ENCODE results near the gene CEL. TPM values are rescaled to one million over a fixed set of nuclear protein-coding genes. Genes with fewer than 3 reads are reported as not detected.
"Not testable (repeated sequence)": the region's sequence is repeated elsewhere in the genome, so short reads cannot be mapped to it uniquely, and the experiment has no call there.

CEL gene
- total and polyA plus RNA-seq, 10 donors = 0.46 to 5.3 (median 0.72) TPM; not detected in 2

- WGBS, 5 donors = 86 to 94% (median 90%) methylated on average over 25 of the region's 25 CpGs
- H3K36me3 ChIP-seq = peaks cover under 1 to 65% (median 16%) of the 10 kb centered on the region in 6 donors
- DNase-seq = peak; percentile 24
- no peak overlapping the region for H3K27ac ChIP-seq
- no peaks in the 10 kb centered on the region for H3K27me3 ChIP-seq (replicated peaks in 1 of 7)
- H3K4me1 ChIP-seq = peaks cover 0 to 48% (median 20%) of the 10 kb centered on the region in 6 donors
- no peak overlapping the region for H3K4me3 ChIP-seq
- no peaks in the 10 kb centered on the region for H3K9me3 ChIP-seq
- intact Hi-C loops (cut with DNase I; ENCODE audit: low total_unique reads) = no loop called here
- TF ChIP-seq POLR2AphosphoS5 (IDR thresholded peaks at IDR 0.05) (no peak), CTCF (IDR thresholded peaks at IDR 0.05 in 8 of 11, conservative IDR thresholded peaks at IDR 0.05 in 3 of 11) (no peak), POLR2A (IDR thresholded peaks at IDR 0.05) (no peak)
Observed at GRCh38 chr9:133037775-133038515, 23.8 kb upstream of the CEL start.

DNA sequence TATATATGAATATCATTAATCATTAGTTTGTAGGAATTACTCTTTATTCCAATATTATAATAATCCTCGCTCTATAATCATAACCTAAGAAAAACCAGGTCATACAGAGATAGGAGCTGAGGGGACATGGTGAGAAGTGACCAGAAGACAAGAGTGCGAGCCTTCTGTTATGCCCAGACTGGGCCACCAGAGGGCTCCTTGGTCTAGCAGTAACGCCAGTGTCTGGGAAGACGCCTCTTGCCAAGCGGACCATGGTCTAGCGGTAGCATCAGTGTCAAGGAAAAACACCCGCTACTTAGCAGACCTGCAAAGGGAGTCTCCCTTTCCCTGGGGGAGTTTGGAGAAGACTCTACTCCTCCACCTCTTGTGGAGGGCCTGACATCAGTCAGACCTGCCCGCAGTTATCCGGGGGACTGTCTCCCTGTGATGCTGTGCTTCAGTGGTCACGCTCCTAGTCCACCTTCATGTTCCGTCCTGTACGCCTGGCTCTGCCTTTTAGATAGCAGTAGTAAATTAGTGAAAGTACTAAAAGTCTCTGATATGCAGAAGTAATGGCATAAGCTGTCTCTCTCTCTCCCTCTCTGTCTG, 20.8 kb upstream of the CEL start:
- Histone ChIP-seq H3K36me3 (peaks cover 3 to 77% (median 44%) of the 10 kb centered on the region in 6 donors), H3K4me1 (peaks cover 0 to 17% (median 1%) of the 10 kb centered on the region in 6 donors)
- intact Hi-C loops (cut with DNase I; ENCODE audit: low total_unique reads) = loop anchor here (5.0 to 10.0 kb wide), 2 partner anchors 56 to 106 kb away; no protein-coding TSS in a partner anchor
- WGBS, 5 donors = 82 to 92% (median 85%) methylated on average over 12 of the region's 12 CpGs
- H3K27me3 ChIP-seq (replicated peaks in 1 of 7); H3K27ac ChIP-seq; H3K4me3 ChIP-seq; H3K9me3 ChIP-seq: not testable (repeated sequence)
- peak; percentile 24 to 69 (median 41) for TF ChIP-seq CTCF (IDR thresholded peaks at IDR 0.05 in 8 of 11, conservative IDR thresholded peaks at IDR 0.05 in 3 of 11)
- peak; percentile 78 for DNase-seq

DNA sequence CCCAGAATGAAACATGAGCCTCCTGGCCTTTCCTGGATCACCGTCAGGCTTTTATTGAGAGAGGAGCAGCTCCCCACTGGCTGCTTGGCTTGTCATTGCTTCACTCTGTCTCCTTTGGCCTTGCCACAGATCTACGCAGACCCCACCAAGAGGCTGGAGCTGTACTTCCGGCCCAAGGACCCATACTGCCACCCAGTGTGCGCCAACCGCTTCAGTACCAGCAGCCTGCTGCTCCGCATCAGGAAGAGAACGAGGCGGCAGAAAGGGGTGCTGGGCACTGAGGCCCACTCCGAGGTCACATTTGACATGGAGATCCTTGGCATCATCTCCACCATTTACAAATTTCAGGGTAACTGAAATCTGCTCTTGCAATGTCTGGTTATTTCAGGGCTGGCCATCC, 19.8 kb upstream of the CEL start:
- Histone ChIP-seq H3K9me3 (no peaks in the 10 kb centered on the region), H3K36me3 (peaks cover 3 to 77% (median 53%) of the 10 kb centered on the region in 6 donors), H3K27ac (no peak overlapping the region), H3K4me1 (peaks cover 0 to 13% (median 1%) of the 10 kb centered on the region in 6 donors), H3K4me3 (no peak overlapping the region), H3K27me3 (replicated peaks in 1 of 7) (no peaks in the 10 kb centered on the region)
- TF ChIP-seq CTCF (IDR thresholded peaks at IDR 0.05 in 8 of 11, conservative IDR thresholded peaks at IDR 0.05 in 3 of 11) = no peak
- TF ChIP-seq POLR2A (IDR thresholded peaks at IDR 0.05) = no peak
- no peak for TF ChIP-seq POLR2AphosphoS5 (IDR thresholded peaks at IDR 0.05)
- 92 to 98% (median 97%) methylated on average over 8 to 9 of the region's 9 CpGs for WGBS, 5 donors
- no peak for DNase-seq
- intact Hi-C loops (cut with DNase I; ENCODE audit: low total_unique reads) = loop anchor here (5.0 to 10.0 kb wide), 2 partner anchors 57 to 105 kb away; no protein-coding TSS in a partner anchor

DNA sequence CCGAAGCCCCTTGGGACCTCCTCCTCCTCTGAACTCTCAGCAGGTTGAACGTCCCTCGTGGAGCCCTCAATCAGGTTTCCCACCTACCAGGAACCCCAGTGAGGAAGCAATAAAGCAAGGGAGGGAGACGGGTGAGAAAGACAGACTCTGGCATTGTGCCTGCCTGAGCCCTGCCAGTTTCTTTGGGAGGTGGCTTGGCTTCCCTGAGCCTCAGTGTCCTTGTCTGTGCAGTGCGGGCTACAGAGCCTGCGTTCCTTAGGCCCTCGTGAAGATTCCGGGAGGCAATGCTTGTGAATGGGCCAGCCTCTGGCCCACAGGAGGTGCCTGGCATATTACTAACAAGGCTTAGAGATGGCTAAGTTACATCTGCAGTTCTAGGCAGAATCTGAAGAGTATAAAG, 19.1 kb upstream of the CEL start:
- Histone ChIP-seq H3K27me3 (replicated peaks in 1 of 7) (no peaks in the 10 kb centered on the region), H3K36me3 (peaks cover 3 to 83% (median 57%) of the 10 kb centered on the region in 6 donors), H3K27ac (no peak overlapping the region), H3K4me3 (no peak overlapping the region), H3K9me3 (no peaks in the 10 kb centered on the region), H3K4me1 (peaks cover 0 to 7% (median 1%) of the 10 kb centered on the region in 6 donors)
- TF ChIP-seq POLR2A (IDR thresholded peaks at IDR 0.05) (no peak), CTCF (IDR thresholded peaks at IDR 0.05 in 8 of 11, conservative IDR thresholded peaks at IDR 0.05 in 3 of 11) (no peak), POLR2AphosphoS5 (IDR thresholded peaks at IDR 0.05) (no peak)
- DNase-seq = no peak
- intact Hi-C loops (cut with DNase I; ENCODE audit: low total_unique reads) = loop anchor here (5.0 to 10.0 kb wide), 2 partner anchors 58 to 105 kb away; no protein-coding TSS in a partner anchor
- 89 to 97% (median 92%) methylated on average over 8 of the region's 8 CpGs for WGBS, 5 donors

All from spleen (tissue), 11 donors.